WTC11 (cell line): ENCODE data around the gene LYRM9. TPM values are rescaled to one million over a fixed set of nuclear protein-coding genes. Genes with fewer than 3 reads are reported as not detected.
"Not testable (repeated sequence)": the region's sequence is repeated elsewhere in the genome, so short reads cannot be mapped to it uniquely, and the experiment has no call there.

Source experiments
- ATAC-seq: fragments of 200-7000 bp; cut with Tn5 transposase; 2 replicates; pipeline ENCODE4 v1.10.0; 2021; ENCODE audit warnings: mild to moderate bottlenecking, moderate library complexity
- CTCF ChIA-PET: fragments of 300-600 bp; sonication (Branson Sonifier 250); formaldehyde crosslinking; loops from one replicate; lab custom pipeline; 2021; ENCODE audit warnings: antibody characterized with exemption; lab: Charles Lee
- POLR2A ChIA-PET: fragments of 350-600 bp; sonication (Branson Sonifier 250); formaldehyde crosslinking; loops from one replicate; lab custom pipeline; 2021; ENCODE audit warnings: antibody characterized with exemption; lab: Charles Lee
- DNase-seq: peaks from one replicate; pipeline ENCODE4 v3.0.0; 2021; ENCODE audit warnings: low spot score
- H3K27ac Mint-ChIP-seq: 2 replicates; pipeline ENCODE4 v1.8.0; 2021; ENCODE audit warnings: mixed read lengths
- H3K27me3 Mint-ChIP-seq: 2 replicates; pipeline ENCODE4 v1.8.0; 2021; ENCODE audit warnings: low read depth, mild to moderate bottlenecking, moderate library complexity, mixed read lengths
- H3K36me3 Mint-ChIP-seq: 2 replicates; pipeline ENCODE4 v1.8.0; 2021; ENCODE audit warnings: mixed read lengths
- H3K4me1 Mint-ChIP-seq: 2 replicates; pipeline ENCODE4 v1.8.0; 2022; ENCODE audit warnings: mixed read lengths
- H3K4me3 Mint-ChIP-seq: 2 replicates; pipeline ENCODE4 v1.8.0; 2021; ENCODE audit warnings: mild to moderate bottlenecking, moderate library complexity, mixed read lengths
- H3K9me3 Mint-ChIP-seq: 2 replicates; pipeline ENCODE4 v1.8.0; 2021; ENCODE audit warnings: mixed read lengths
- ATF1 ChIP-seq: sonication (generic); formaldehyde crosslinking; IDR thresholded peaks from 2 replicates; pipeline ENCODE4 v1.8.1; 2023; ENCODE audit warnings: mild to moderate bottlenecking, moderate library complexity, missing genetic modification reagents
- CREM ChIP-seq: sonication (generic); formaldehyde crosslinking; IDR thresholded peaks from 2 replicates; pipeline ENCODE4 v1.8.1; 2022; ENCODE audit warnings: mild to moderate bottlenecking, missing genetic modification reagents, moderate library complexity
- ESRRA ChIP-seq: sonication (generic); formaldehyde crosslinking; IDR thresholded peaks from 2 replicates; pipeline ENCODE4 v1.8.1; 2022; ENCODE audit warnings: mild to moderate bottlenecking, missing genetic modification reagents, borderline replicate concordance
- GABPB1 ChIP-seq: sonication (generic); formaldehyde crosslinking; IDR thresholded peaks from 2 replicates; pipeline ENCODE4 v1.8.1; 2023; ENCODE audit warnings: mild to moderate bottlenecking, missing genetic modification reagents
- NR1H2 ChIP-seq: sonication (generic); formaldehyde crosslinking; IDR thresholded peaks from 2 replicates; pipeline ENCODE4 v1.9.0; 2021; ENCODE audit warnings: mild to moderate bottlenecking, moderate library complexity, missing genetic modification reagents
- NR2C2 ChIP-seq: sonication (generic); formaldehyde crosslinking; IDR thresholded peaks from 2 replicates; pipeline ENCODE4 v1.8.0; 2022; ENCODE audit warnings: mild to moderate bottlenecking, missing genetic modification reagents
- OVOL2 ChIP-seq: fragments of 250-450 bp; sonication (Bioruptor Pico); IDR thresholded peaks from 2 replicates; pipeline ENCODE4 v1.9.0; 2021; ENCODE audit warnings: mild to moderate bottlenecking, borderline replicate concordance
- RELA ChIP-seq: sonication (generic); formaldehyde crosslinking; IDR thresholded peaks from 2 replicates; pipeline ENCODE4 v1.8.1; 2022; ENCODE audit warnings: missing genetic modification reagents, mild to moderate bottlenecking, borderline replicate concordance
- RORB ChIP-seq: fragments of 250-450 bp; sonication (Bioruptor Pico); IDR thresholded peaks from 2 replicates; pipeline ENCODE4 v1.9.0; 2021; ENCODE audit warnings: mild to moderate bottlenecking
- TEAD1 ChIP-seq: sonication (generic); formaldehyde crosslinking; IDR thresholded peaks from 2 replicates; pipeline ENCODE4 v1.8.0; 2022; ENCODE audit warnings: mild to moderate bottlenecking, missing genetic modification reagents
- TEAD4 ChIP-seq: sonication (generic); formaldehyde crosslinking; IDR thresholded peaks from 2 replicates; pipeline ENCODE4 v1.8.0; 2022; ENCODE audit warnings: mild to moderate bottlenecking, missing genetic modification reagents
- ZNF317 ChIP-seq: sonication (generic); formaldehyde crosslinking; IDR thresholded peaks from 2 replicates; pipeline ENCODE4 v1.8.1; 2023; ENCODE audit warnings: low read depth, mild to moderate bottlenecking, moderate library complexity, missing genetic modification reagents, borderline replicate concordance
- ZNF416 ChIP-seq: fragments of 250-450 bp; sonication (Bioruptor Pico); IDR thresholded peaks from 2 replicates; pipeline ENCODE4 v1.9.0; 2021; ENCODE audit warnings: mild to moderate bottlenecking, inconsistent platforms
- total RNA-seq: library from RNA; stranded (reverse); gene quantifications from 3 replicates; pipeline ENCODE4 v1.2.3, GENCODE V29; 2021
- TF ChIP-seq, protein P1 (sequence below): fragments of 250-450 bp; sonication (Bioruptor Pico); IDR thresholded peaks from 2 replicates; pipeline ENCODE4 v1.9.0; 2021; ENCODE audit warnings: mild to moderate bottlenecking
- TF ChIP-seq, protein P2 (sequence below): sonication (generic); formaldehyde crosslinking; IDR thresholded peaks from 2 replicates; pipeline ENCODE4 v1.8.0; 2022; ENCODE audit warnings: missing genetic modification reagents
- TF ChIP-seq, protein P3 (sequence below): fragments of 250-450 bp; sonication (Bioruptor Pico); IDR thresholded peaks from 2 replicates; pipeline ENCODE4 v1.9.0; 2021; ENCODE audit warnings: mild to moderate bottlenecking
- TF ChIP-seq, protein P4 (sequence below): sonication (generic); formaldehyde crosslinking; IDR thresholded peaks from 2 replicates; pipeline ENCODE4 v1.8.0; 2022; ENCODE audit warnings: mild to moderate bottlenecking, missing genetic modification reagents
- TF ChIP-seq, protein P5 (sequence below): fragments of 200-600 bp; IDR thresholded peaks from 2 replicates; pipeline ENCODE4 v1.8.0; 2022; ENCODE audit warnings: antibody characterized with exemption

Gene LYRM9
- total RNA-seq, 1 experiment from 2014 or later: 3.6 TPM

DNA sequence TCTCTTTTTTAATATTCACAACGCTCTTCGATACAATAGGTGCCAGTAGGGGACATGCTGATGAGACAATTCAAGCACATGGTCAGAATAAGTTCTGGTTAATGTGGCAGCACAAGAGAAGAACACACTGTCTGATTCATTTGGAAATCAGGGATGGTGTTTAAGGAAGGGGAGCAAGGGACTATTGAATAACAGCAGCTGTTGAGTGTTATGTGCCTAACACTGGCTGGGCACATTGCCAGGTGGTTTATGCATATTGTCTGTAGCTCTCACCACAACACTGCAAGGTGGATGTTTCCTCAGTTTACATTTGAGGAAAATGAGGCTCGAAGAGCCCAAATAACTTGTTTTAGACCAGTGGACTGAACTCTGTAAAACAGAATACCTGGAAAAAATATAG, 44.2 kb downstream of the LYRM9 start:
- H3K9me3 Mint-ChIP-seq: peaks cover 15% of the 10 kb centered on the region
- no peaks in the 10 kb centered on the region for H3K36me3 Mint-ChIP-seq
- ChIA-PET POLR2A (no interaction called here), CTCF (interaction anchor here (3.8 kb wide), 1 partner anchor 43 kb away, joined by 14 read pairs; no protein-coding TSS in a partner anchor)
- no peak for ATAC-seq
- H3K4me3 Mint-ChIP-seq: no peak overlapping the region
- TF ChIP-seq TEAD4 (CRISPR knock-in tag) (no peak), NR2C2 (no peak), OVOL2 (CRISPR knock-in tag) (no peak), ZNF416 (no peak), ESRRA (CRISPR knock-in tag) (no peak), RELA (CRISPR knock-in tag) (no peak), RORB (CRISPR knock-in tag) (no peak), CREM (no peak), TEAD1 (CRISPR knock-in tag) (no peak), GABPB1 (no peak), ATF1 (CRISPR knock-in tag) (no peak), ZNF317 (CRISPR knock-in tag) (no peak), NR1H2 (CRISPR knock-in tag) (no peak)
- TF ChIP-seq, protein P1, sequence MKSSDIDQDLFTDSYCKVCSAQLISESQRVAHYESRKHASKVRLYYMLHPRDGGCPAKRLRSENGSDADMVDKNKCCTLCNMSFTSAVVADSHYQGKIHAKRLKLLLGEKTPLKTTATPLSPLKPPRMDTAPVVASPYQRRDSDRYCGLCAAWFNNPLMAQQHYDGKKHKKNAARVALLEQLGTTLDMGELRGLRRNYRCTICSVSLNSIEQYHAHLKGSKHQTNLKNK (CRISPR knock-in tag): no peak
- TF ChIP-seq, protein P2, sequence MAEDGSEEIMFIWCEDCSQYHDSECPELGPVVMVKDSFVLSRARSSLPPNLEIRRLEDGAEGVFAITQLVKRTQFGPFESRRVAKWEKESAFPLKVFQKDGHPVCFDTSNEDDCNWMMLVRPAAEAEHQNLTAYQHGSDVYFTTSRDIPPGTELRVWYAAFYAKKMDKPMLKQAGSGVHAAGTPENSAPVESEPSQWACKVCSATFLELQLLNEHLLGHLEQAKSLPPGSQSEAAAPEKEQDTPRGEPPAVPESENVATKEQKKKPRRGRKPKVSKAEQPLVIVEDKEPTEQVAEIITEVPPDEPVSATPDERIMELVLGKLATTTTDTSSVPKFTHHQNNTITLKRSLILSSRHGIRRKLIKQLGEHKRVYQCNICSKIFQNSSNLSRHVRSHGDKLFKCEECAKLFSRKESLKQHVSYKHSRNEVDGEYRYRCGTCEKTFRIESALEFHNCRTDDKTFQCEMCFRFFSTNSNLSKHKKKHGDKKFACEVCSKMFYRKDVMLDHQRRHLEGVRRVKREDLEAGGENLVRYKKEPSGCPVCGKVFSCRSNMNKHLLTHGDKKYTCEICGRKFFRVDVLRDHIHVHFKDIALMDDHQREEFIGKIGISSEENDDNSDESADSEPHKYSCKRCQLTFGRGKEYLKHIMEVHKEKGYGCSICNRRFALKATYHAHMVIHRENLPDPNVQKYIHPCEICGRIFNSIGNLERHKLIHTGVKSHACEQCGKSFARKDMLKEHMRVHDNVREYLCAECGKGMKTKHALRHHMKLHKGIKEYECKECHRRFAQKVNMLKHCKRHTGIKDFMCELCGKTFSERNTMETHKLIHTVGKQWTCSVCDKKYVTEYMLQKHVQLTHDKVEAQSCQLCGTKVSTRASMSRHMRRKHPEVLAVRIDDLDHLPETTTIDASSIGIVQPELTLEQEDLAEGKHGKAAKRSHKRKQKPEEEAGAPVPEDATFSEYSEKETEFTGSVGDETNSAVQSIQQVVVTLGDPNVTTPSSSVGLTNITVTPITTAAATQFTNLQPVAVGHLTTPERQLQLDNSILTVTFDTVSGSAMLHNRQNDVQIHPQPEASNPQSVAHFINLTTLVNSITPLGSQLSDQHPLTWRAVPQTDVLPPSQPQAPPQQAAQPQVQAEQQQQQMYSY: no peak
- TF ChIP-seq, protein P3, sequence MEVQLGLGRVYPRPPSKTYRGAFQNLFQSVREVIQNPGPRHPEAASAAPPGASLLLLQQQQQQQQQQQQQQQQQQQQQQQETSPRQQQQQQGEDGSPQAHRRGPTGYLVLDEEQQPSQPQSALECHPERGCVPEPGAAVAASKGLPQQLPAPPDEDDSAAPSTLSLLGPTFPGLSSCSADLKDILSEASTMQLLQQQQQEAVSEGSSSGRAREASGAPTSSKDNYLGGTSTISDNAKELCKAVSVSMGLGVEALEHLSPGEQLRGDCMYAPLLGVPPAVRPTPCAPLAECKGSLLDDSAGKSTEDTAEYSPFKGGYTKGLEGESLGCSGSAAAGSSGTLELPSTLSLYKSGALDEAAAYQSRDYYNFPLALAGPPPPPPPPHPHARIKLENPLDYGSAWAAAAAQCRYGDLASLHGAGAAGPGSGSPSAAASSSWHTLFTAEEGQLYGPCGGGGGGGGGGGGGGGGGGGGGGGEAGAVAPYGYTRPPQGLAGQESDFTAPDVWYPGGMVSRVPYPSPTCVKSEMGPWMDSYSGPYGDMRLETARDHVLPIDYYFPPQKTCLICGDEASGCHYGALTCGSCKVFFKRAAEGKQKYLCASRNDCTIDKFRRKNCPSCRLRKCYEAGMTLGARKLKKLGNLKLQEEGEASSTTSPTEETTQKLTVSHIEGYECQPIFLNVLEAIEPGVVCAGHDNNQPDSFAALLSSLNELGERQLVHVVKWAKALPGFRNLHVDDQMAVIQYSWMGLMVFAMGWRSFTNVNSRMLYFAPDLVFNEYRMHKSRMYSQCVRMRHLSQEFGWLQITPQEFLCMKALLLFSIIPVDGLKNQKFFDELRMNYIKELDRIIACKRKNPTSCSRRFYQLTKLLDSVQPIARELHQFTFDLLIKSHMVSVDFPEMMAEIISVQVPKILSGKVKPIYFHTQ (CRISPR knock-in tag): no peak
- TF ChIP-seq, protein P4, sequence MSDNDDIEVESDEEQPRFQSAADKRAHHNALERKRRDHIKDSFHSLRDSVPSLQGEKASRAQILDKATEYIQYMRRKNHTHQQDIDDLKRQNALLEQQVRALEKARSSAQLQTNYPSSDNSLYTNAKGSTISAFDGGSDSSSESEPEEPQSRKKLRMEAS (CRISPR knock-in tag): no peak
- TF ChIP-seq, protein P5, sequence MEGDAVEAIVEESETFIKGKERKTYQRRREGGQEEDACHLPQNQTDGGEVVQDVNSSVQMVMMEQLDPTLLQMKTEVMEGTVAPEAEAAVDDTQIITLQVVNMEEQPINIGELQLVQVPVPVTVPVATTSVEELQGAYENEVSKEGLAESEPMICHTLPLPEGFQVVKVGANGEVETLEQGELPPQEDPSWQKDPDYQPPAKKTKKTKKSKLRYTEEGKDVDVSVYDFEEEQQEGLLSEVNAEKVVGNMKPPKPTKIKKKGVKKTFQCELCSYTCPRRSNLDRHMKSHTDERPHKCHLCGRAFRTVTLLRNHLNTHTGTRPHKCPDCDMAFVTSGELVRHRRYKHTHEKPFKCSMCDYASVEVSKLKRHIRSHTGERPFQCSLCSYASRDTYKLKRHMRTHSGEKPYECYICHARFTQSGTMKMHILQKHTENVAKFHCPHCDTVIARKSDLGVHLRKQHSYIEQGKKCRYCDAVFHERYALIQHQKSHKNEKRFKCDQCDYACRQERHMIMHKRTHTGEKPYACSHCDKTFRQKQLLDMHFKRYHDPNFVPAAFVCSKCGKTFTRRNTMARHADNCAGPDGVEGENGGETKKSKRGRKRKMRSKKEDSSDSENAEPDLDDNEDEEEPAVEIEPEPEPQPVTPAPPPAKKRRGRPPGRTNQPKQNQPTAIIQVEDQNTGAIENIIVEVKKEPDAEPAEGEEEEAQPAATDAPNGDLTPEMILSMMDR: no peak
- H3K27ac Mint-ChIP-seq: no peak overlapping the region
- peaks cover 19% of the 10 kb centered on the region for H3K4me1 Mint-ChIP-seq
- DNase-seq: no peak
- H3K27me3 Mint-ChIP-seq: no peaks in the 10 kb centered on the region

DNA sequence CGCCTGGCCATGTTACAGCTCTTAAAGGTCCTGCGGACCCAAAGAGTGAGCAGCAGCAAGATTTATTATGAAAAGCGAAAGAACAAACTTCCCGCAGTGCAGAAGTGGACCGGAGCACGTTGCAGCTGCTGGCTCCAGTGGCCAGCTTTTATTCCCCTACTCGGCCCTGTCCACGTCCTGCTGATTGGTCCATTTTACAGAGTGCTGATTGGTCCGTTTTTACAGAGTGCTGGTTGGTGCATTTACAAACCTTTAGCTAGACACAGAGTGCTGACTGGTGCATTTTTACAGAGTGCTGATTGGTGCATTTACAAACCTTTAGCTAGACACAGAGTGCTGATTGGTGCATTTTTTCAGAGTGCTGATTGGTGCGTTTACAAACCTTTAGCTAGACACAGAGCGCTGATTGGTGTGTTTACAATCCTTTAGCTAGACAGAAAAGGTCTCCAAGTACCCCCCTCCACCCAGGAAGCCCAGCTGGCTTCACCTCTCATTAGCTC, 46.3 kb downstream of the LYRM9 start:
- Mint-ChIP-seq H3K4me1 (peaks cover 19% of the 10 kb centered on the region), H3K9me3 (peaks cover 15% of the 10 kb centered on the region)
- CTCF ChIA-PET: interaction anchor here (3.8 kb wide), 1 partner anchor 41 kb away, joined by 14 read pairs; no protein-coding TSS in a partner anchor
- DNase-seq, H3K4me3 Mint-ChIP-seq, ATAC-seq, H3K27ac Mint-ChIP-seq, H3K36me3 Mint-ChIP-seq, H3K27me3 Mint-ChIP-seq, POLR2A ChIA-PET: not testable (repeated sequence)
